OCI-LY1 (cell line): ENCODE results near the gene SLCO2B1.

Experiments used
- EZH2 ChIP-seq: fragments of 200-600 bp; sonication (generic), shearing (Covaris generic); IDR thresholded peaks from 2 replicates; pipeline ENCODE4 v1.8.0; 2017; ENCODE audit warnings: borderline replicate concordance, mixed run types, mild to moderate bottlenecking, antibody characterized with exemption, low read length, moderate library complexity, mixed read lengths
- TF ChIP-seq, protein P1 (sequence below): fragments of 200-600 bp; sonication (generic), shearing (Covaris generic); IDR thresholded peaks from 2 replicates; pipeline ENCODE4 v1.5.1; 2017; ENCODE audit warnings: mild to moderate bottlenecking, antibody characterized with exemption, low read length, moderate library complexity, mixed read lengths

DNA sequence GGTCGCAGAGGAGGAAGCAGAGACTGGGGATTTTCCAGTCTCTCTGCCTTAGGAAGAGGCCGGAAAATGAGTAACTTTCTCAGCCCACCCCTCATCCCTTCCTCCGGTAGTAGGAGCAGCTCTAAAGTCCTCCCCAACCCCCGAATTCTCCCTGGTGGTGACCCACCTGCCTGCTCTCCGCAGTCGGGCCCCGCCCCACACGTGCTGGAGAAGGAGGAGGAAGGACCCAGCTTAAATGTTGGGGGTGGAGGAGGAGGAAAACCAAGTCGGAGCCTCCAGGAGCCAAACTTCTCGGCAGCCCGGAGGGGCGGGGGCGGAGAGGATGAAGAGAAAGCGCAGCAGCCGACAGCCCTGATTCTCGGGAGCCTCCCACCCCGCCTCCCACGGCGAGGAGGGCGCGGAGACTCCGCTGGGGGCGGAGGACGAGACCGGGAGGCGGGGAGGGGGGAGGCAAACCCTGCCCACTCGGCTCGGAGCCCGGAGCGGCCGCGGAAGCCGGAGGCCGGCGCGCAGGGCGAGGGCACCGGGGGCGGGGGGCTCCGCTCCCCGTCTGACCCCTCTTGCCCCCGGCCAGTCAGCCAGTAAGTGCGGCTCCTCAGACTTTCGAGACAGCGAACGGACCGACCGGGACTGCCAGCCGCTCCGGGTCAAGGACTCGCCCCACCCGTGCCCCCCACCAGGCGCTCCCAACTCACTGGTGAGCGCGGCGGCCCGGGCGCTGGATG is 89.6 kb downstream of the SLCO2B1 start, which contains the start of gene TPBGL:
- TF ChIP-seq, protein P1, sequence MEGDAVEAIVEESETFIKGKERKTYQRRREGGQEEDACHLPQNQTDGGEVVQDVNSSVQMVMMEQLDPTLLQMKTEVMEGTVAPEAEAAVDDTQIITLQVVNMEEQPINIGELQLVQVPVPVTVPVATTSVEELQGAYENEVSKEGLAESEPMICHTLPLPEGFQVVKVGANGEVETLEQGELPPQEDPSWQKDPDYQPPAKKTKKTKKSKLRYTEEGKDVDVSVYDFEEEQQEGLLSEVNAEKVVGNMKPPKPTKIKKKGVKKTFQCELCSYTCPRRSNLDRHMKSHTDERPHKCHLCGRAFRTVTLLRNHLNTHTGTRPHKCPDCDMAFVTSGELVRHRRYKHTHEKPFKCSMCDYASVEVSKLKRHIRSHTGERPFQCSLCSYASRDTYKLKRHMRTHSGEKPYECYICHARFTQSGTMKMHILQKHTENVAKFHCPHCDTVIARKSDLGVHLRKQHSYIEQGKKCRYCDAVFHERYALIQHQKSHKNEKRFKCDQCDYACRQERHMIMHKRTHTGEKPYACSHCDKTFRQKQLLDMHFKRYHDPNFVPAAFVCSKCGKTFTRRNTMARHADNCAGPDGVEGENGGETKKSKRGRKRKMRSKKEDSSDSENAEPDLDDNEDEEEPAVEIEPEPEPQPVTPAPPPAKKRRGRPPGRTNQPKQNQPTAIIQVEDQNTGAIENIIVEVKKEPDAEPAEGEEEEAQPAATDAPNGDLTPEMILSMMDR: no peak
- TF ChIP-seq EZH2: no peak
